Type B pancreatic cell (in vitro differentiated cells): ENCODE measurements around the gene ADGRF3. TPM values are rescaled to one million over a fixed set of nuclear protein-coding genes. Genes with fewer than 3 reads are reported as not detected.

ENCODE experiments used
- DNase-seq: peaks from one replicate; pipeline ENCODE4 v3.0.0; 2021; ENCODE audit warnings: mixed read lengths; ENCODE audit not compliant: unreplicated experiment; ENCODE audit errors: extremely low spot score
- H3K27ac Mint-ChIP-seq: 2 replicates; pipeline ENCODE4 v1.8.0; 2021; ENCODE audit warnings: mild to moderate bottlenecking, mixed read lengths
- H3K27me3 Mint-ChIP-seq: 2 replicates; pipeline ENCODE4 v1.8.0; 2021; ENCODE audit warnings: mixed read lengths
- H3K36me3 Mint-ChIP-seq: 2 replicates; pipeline ENCODE4 v1.8.0; 2021; ENCODE audit warnings: mixed read lengths
- H3K4me1 Mint-ChIP-seq: one replicate; pipeline ENCODE4 v1.8.0; 2021; ENCODE audit warnings: mixed read lengths; ENCODE audit not compliant: unreplicated experiment
- H3K4me3 Mint-ChIP-seq: 2 replicates; pipeline ENCODE4 v1.8.0; 2021; ENCODE audit warnings: mild to moderate bottlenecking, mixed read lengths
- H3K9me3 Mint-ChIP-seq: 2 replicates; pipeline ENCODE4 v1.8.0; 2021; ENCODE audit warnings: mixed read lengths
- total RNA-seq: library from RNA; stranded (reverse); gene quantifications from 2 replicates; pipeline ENCODE4 v1.2.1, GENCODE V29; 2021; ENCODE audit warnings: low replicate concordance
- TF ChIP-seq, protein P1 (sequence below): fragments of 200-600 bp; sonication (generic); conservative IDR thresholded peaks from 2 replicates; pipeline ENCODE4 v1.5.0; 2021; ENCODE audit warnings: antibody characterized with exemption, mild to moderate bottlenecking

The ADGRF3 gene
- total RNA-seq, 1 donor from 2014 or later, result 1.2 TPM

DNA sequence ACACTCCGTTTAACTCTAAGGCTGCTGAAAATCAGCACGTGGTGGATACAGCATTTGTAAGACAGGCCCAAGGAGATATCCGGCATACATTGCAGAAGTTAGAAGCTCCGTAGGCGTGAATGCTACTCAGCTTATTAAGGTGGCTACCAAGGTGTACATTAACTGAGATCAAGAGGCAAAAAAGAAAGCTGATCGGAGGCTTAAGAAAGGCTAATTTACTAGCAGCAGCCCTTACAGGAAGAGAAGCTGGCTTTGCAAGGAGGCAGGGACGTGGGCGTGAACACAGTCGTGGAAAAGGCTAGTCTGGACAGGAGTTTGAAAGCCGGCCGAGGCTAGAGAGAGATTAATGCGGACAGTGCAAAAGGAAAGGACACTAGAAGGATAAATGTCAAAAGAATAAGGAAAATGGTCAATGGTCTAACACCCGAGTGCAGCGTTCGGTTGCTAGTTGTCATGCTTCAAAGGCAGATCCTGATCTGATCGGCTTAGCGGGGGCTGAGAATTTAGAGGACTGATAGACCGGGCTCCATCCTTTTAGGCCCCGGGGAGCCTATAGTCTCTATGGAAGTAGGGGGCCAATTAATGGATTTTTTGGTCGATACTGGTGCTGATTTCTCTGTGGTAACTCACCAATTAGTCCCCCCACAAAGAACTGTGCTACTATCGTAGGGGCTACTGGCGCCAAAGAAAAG, 46.2 kb downstream of the ADGRF3 start:
- Mint-ChIP-seq H3K36me3 (no peaks in the 10 kb centered on the region), H3K9me3 (no peaks in the 10 kb centered on the region), H3K4me3 (no peak overlapping the region), H3K27me3 (peaks cover 3% of the 10 kb centered on the region), H3K27ac (no peak overlapping the region), H3K4me1 (peaks cover 3% of the 10 kb centered on the region)
- TF ChIP-seq, protein P1, sequence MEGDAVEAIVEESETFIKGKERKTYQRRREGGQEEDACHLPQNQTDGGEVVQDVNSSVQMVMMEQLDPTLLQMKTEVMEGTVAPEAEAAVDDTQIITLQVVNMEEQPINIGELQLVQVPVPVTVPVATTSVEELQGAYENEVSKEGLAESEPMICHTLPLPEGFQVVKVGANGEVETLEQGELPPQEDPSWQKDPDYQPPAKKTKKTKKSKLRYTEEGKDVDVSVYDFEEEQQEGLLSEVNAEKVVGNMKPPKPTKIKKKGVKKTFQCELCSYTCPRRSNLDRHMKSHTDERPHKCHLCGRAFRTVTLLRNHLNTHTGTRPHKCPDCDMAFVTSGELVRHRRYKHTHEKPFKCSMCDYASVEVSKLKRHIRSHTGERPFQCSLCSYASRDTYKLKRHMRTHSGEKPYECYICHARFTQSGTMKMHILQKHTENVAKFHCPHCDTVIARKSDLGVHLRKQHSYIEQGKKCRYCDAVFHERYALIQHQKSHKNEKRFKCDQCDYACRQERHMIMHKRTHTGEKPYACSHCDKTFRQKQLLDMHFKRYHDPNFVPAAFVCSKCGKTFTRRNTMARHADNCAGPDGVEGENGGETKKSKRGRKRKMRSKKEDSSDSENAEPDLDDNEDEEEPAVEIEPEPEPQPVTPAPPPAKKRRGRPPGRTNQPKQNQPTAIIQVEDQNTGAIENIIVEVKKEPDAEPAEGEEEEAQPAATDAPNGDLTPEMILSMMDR, result no peak
- no peak for DNase-seq

GRCh38 chr2:26299471-26300101, 47.0 kb downstream of the ADGRF3 start:
- Mint-ChIP-seq H3K4me3 (no peak overlapping the region), H3K36me3 (no peaks in the 10 kb centered on the region), H3K4me1 (peaks cover 3% of the 10 kb centered on the region), H3K27ac (no peak overlapping the region), H3K27me3 (peaks cover 3% of the 10 kb centered on the region), H3K9me3 (no peaks in the 10 kb centered on the region)
- TF ChIP-seq, protein P1, result no peak
- no peak for DNase-seq

- H3K4me3 Mint-ChIP-seq, result no peak overlapping the region
- no peaks in the 10 kb centered on the region for H3K9me3 Mint-ChIP-seq
- no peaks in the 10 kb centered on the region for H3K36me3 Mint-ChIP-seq
- DNase-seq, result no peak
- no peak overlapping the region for H3K27ac Mint-ChIP-seq
- TF ChIP-seq, protein P1, result no peak
- peaks cover 3% of the 10 kb centered on the region for H3K4me1 Mint-ChIP-seq
- peaks cover 3% of the 10 kb centered on the region for H3K27me3 Mint-ChIP-seq
Observed at GRCh38 chr2:26298638-26299393, 47.8 kb downstream of the ADGRF3 start.

DNA sequence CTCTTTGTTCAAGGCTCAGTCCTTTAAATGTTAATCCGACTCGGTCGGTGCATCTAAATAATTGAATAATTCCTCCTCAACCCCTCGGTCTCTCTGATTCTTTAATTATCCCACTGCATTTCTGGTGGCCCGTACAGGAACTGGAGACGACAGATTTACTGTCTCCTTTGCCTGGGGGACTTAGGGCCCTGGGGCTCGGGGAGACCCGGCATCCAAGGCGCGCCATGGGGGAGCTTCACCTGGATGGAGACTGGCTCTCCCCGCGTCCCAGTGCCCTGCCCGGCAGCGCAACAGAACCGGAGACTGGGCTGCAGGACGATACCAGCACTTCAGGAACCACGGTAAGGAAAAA, 48.3 kb downstream of the ADGRF3 start:
- TF ChIP-seq, protein P1, result no peak

GRCh38 chr2:26297061-26297460, 49.5 kb downstream of the ADGRF3 start:
- peaks cover 3% of the 10 kb centered on the region for H3K27me3 Mint-ChIP-seq
- H3K9me3 Mint-ChIP-seq, result no peaks in the 10 kb centered on the region
- peaks cover 9% of the 10 kb centered on the region for H3K4me1 Mint-ChIP-seq
- DNase-seq, result no peak
- TF ChIP-seq, protein P1, result no peak
- H3K36me3 Mint-ChIP-seq, result no peaks in the 10 kb centered on the region
- no peak overlapping the region for H3K4me3 Mint-ChIP-seq
- no peak overlapping the region for H3K27ac Mint-ChIP-seq

More for the DNA sequence above, 48.3 kb downstream of the ADGRF3 start:
- Mint-ChIP-seq H3K4me3 (no peak overlapping the region), H3K27ac (no peak overlapping the region), H3K36me3 (no peaks in the 10 kb centered on the region), H3K9me3 (no peaks in the 10 kb centered on the region), H3K4me1 (peaks cover 3% of the 10 kb centered on the region), H3K27me3 (peaks cover 3% of the 10 kb centered on the region)
- no peak for DNase-seq
